Stimulated activated CD4-positive, alpha-beta T cell treated with anti-CD3 and anti-CD28 coated beads, Interleukin-4, amount 100 ng/mL, for 48 hours (primary cell): ENCODE measurements around the gene CBFA2T3.

Experiments
- DNase-seq, 2 donors: peaks; one replicate each; pipeline ENCODE4 v3.0.0-alpha.2; 2020; ENCODE audit warnings: low read depth in 2 of 2

CBFA2T3 gene

DNA sequence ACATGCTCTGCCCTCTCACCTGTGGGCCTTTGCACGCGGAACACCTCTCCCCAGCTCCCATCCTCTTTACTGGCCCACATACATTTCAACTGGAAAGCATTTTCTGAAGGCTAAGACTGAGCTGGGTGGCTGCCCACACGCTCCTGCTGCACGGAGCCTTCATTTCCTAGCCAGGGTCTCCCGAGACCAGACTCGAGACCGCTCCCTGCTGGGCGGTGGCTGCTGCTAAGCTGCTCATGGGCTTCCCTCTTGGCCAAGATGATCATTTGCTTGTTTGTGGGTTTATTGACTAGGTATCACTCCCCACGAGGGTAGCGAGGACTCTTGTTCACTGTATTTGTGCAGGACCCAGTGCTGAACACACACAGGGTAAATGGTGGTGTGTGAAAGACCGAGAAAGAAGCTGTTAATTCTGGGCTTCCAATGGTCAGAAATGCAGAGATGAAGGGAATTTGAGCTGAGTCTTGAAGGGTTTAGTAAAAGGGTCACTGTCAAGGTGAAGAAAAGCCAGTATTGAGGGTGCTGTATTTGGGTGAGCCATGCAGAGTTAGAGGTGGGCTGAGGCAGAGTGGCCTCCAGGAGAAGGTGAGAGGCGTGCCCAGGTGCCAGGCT is 119.2 kb downstream of the CBFA2T3 start:
- DNase-seq, result peak; percentile 66 to 69

DNA sequence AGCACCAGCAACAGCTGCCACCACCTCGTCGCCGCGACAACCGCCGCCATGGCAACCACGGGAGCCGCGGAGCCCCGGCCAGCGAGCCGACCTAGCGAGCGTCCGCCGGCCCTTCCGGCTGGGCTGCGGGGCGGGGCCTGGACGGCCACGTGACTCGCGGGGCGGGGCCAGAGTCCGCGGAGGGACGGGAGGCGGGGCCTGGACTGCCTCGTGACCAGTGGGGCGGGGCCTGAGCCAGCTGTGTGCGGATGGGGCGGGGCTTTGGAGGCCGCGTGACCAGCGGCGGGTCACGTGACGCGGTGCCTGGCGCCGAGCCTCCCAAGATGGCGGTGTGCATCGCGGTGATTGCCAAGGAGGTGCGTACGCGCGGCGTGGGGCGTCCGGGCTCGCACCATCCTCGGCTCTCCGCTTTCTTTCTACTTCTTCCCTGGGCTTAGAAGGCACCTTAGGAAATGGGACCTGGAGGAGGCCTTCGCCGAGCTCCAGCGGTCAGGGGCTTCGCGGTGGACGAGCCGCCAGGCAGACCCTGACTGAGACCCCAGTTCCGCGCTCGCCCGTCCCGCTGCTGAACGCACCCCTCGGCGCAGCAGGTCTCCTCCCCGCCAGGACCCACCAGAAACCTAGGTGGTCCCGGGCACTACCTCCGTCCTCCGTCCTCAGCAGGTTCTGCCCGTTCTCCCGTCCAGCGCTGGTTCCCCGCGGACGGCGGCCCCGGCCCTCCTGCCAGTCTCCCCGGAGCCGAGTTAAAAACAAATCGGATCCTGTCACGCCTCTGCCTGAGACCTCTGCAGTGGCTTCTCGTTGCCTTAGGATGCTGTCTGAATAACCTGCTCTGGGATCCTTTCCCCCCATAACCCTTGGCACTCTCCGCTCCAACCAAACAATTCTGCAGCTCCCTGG is 119.9 kb downstream of the CBFA2T3 start, which contains the start of the genes GALNS and TRAPPC2L:
GALNS (minus strand) TSS at position 120 of the 900 bp plus-strand sequence; CDS start at position 50, 70 bp downstream.
TRAPPC2L (plus strand) TSS at position 300 of the 900 bp plus-strand sequence; CDS start at position 324, 24 bp downstream.
- peak; percentile 98 to 100 for DNase-seq

DNA sequence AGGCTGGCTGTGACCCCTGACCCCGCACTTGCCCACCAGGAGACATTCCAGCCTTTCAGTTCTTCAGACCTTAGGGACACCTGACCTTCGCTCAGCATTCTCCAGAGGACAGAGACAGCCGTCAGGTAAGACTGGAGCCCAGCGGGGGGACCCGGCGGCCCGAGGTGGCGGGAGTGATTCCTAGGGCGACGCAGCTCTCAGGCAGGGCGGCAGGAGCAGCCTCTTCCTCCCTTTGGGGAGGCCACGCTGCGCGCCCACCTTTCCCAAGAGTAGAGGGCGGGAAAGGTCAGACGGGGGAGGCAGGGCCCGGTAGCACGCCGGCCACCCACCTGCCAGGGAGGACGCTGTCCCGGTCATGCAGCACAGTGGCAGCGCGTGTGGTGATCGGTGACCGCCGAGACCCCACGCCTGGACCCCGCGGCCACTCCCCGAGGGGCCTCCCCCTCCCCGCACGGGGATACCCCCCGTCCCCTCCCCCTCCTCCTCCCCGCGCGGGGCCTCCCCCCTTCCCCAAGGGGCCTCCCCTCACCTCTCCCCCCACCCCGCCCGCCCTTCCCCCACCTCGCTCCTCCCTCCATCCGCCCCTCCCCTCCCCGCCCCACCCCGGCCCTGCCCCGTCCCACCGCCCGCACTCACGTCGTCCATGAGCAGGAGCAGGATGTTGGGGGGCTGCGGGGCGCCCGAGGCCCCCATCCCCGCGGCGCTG is 120.7 kb downstream of the CBFA2T3 start:
- no peak for DNase-seq

DNA sequence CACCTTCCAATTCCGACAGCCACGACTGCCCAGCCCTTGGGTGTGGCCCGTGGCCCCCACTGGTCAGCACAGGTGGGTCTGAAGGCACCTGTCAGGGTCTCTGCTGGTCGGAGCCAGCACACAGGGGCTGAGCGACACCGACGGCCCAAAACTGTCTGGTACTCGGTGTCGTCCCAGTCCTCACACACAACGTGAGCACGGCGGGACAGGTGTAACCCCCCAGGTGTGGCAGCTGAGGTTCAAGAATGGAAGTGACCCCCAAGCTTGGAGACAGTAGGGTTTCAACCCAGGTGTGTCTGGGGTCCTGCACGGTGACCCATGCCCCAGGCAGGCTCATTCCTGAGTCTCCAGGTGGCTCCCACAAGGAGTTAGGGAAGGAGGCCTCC is 121.3 kb downstream of the CBFA2T3 start:
- no peak for DNase-seq

DNA sequence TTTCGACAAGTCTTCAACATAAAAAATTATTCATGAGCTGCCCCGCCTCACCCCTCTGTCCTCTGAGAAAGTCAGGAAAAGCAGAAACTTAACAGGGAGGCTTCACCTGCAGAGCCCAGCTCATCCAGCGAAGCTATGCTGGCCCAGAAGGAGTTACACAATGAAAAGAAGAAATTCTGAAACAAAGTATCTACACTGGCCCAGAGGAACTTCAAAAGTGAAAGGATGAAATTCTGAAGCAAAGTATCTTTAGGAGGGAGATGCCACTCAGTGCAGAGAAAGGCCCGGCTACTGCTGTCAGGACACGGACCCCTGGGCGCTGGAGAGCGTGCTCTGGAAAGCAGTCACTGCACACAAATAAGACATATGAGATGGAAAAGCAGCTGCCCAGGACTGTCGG is 121.8 kb downstream of the CBFA2T3 start:
- no peak for DNase-seq

DNA sequence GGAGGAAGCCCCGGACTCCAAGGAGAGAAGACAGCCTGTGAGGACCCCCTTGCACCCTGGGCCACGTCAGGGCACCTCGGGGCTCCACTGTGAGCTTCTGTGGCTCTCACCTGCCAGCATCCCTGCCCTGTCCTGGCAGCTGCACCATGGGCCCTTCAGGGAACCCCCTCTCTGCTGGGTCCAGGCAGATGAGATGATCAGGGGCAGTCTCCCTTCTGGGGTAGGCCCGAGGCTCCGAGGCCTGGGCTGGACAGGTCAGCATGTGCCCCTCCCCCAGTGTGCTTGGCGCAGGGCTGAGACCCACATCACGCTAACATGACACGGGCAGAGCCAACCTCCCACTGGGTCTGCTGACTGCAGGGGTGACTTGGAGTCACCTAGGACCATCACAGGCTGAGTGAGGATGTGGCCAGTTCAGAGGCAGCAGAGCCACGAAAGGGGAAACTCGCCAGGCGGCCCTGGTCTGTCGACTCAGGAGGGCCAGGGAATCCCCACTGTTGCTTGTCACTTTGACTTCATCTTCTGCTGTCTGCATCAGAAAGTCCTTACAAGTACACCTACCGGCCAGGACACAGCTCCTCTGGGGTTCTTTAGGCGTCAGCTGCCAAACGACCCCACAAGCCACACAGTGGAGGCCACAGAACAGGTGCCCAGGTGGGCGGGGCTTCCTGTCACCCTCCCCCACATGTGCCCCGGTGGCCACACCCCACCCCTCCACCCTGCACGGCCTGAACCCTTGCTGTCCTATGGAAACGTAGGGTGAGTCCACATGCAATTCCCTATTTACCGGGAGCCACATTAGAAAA is 122.5 kb downstream of the CBFA2T3 start:
- no peak for DNase-seq

DNA sequence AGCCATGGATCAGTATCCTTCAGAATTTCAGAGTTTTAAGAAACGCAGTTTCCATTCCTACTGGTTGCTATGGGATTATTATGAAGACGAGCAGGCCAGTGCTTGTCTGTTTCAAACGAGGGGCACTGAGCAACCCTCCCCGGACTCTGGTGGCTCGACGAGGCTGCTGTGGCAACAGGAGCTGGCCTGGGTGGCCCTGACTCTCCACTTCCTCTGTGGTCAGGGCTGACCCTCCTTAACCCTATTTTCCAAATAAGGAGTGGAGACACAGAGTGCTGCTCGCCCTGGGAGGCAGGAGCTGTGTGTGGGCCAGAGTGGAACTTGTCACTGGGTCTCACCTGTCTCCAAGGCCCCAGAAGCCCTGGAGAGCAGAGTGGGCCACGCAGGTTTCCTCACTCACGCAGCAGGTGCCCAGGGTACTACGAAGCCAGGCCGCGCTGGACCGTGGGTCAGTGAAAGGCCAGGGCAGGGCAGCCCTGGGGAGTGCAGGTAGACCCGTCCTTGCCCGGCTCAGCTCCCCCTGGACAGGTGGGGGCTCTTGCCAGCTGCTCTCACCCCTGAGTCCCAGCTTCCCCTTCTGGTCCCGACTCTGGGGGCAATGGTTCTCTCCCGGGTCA is 123.6 kb downstream of the CBFA2T3 start:
- DNase-seq, result no peak

DNA sequence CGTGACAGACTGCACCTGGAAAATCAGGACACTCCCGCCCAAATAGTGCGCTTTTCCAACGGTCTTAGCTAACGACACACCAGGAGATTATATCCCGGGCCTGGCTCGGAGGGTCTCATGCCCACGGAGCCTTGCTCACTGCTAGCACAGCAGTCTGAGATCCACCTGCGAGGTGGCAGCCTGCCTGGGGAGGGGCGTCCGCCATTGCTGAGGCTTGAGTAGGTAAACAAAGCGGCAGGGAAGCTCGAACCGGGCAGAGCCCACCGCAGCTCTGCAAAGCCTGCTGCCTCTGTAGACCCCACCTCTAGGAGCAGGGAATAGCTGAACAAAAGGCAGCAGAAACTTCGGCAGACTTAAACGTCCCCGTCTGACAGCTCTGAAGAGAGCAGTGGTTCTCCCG is 125.4 kb downstream of the CBFA2T3 start:
- DNase-seq, result no peak

DNA sequence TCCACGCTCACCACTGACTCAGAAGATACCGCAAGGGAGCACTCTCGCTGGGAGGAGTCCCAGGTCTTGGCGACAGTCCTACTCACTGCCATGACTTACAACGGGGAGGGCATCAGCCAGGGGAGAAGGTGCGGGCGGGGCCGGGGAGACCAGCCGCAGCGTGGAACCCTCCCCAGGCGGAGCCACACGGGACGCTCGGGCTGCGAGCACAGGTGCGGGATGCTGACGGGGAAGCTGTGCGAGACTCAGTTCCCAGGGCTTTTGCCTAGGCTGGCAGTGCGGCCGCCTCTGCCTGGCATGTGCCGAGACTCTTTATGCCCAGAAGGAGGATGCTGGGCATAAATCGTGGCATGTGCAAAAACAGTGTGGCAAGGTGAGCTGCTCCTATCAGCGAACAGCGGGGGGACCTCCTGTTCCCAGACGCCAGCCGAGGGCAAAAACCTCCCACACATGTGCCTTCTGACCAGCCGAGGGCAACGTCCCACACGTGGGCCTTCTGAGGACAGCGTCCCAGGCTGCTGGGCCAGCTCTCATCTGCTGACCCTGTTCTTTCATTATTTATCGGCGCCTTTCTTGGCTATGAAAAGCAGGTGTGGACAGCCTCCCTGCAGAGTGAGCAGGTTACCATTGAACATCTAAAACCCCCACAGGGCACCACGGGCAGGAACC is 126.3 kb downstream of the CBFA2T3 start:
- no peak for DNase-seq

DNA sequence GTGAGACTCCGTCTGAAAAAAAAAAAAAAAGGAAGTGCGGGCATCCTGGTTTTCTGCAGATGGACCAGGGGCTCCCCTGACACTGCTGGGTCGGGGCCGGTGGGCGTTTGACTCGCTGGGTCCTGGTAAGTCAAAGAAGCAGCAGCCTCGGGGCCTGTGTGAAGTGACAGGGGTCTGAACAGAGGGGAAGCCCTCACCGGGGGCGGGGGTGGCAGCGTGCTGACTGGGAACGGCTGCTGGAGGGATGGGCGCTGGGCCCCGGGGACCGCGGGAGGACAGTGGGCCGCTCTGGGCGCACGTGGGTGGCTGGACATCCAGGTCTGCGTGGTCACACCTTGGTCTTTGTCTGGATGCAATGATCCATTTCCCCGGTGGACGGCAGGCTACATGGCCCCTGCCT is 128.4 kb downstream of the CBFA2T3 start:
- DNase-seq, result no peak

DNA sequence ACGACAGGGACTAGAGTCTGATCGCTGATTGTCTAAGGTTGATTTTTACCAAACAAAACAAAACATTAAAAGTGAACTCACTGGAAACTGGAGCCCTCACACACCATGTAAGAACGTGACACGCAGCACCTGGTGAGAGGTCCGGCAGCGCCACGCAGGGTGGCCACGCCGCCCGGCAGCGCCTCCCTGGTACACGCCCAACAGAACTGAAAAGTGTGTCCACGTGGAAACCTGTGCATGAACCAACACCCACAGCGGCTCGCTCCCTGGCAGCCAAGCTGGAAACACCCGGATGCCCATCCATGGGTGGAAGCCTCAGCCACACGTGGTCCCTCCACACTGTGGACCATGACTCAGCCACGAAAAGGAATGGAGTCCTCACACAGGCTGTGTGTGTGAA is 129.4 kb downstream of the CBFA2T3 start:
- DNase-seq, result no peak

DNA sequence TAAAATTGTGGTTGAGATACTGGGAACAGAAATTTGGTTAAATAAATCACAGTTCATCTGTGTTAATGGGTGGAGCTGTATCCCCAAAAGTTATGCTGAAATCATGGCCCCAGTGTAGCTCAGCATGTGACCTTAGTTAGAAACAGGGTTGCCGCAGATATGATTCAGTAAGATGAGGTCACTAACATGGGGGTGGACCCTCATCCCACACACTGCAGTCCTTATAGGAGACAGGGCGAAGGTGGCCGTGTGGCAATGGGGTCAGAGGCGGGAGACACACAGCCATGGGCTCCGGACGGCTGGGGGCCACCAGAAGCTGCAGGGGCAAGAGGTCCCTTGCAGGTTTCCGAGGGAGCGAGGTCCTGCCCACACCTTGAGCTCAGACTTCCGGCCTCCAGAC is 130.9 kb downstream of the CBFA2T3 start:
- DNase-seq, result no peak

DNA sequence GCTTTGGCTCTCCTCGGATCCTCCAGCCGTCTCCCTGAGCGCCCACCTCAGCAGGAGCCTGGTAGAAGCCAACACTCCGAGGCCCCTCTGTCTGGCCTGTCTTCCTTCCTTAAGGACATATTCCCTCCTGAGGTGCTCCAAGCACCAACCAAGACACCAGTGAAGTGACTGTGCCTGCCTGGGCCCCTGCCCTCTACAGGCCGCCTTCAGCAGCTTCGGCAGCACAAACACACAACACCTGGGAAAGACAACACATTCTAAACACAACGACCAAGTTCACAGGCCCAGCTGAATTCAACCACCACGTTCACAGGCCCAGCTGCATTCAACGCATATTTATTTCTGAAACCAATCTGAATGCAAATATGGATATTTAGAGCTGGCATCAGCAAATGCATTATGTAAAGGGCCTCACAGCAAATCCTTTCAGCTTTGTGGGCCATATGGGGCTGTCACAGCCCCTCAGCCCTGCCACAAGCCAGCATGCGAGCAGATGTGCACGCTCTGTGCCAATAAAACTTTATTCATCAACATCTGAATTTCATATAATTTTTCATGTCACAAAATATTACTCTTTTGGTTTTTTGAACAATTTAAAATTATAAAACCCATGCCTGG is 132.5 kb downstream of the CBFA2T3 start:
- DNase-seq, result no peak

DNA sequence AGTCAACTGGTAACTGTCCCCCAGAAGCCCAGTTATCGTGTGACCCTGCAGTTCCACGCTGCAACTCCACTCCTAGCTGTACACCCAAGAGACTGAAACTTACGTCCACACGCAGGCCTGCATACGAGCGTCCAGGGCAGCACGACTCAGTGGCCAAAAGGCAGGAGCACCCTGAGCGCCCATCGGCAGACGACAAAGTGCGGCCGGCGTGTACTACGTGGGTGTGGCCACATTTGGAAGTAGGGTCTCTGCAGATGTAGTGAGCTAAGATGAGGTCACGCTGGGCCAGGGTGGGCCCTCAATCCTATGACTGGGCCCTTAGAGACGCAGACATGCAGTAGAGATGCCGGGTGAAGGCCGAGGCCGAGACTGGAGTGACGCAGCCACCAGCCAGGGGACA is 133.8 kb downstream of the CBFA2T3 start:
- no peak for DNase-seq

DNA sequence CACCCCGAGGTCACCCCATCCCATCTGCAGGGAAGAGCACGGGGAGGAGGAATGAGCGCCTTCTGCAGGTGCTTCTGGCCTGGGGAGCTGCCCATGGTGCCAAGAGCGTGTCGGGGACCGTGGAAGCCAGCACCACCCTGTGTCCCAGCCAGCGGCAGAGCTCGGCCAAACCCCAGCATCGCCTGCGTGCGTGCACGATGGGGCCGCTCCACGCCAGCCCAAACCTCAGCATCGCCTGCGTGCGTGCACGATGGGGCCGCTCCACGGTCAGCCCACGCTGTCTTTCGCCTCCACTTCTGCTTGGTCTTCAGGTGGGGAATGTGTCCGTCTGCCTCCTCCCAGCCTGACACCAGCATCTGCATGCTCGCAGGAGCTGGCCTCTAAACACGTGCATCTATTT is 134.2 kb downstream of the CBFA2T3 start:
- DNase-seq, result no peak

DNA sequence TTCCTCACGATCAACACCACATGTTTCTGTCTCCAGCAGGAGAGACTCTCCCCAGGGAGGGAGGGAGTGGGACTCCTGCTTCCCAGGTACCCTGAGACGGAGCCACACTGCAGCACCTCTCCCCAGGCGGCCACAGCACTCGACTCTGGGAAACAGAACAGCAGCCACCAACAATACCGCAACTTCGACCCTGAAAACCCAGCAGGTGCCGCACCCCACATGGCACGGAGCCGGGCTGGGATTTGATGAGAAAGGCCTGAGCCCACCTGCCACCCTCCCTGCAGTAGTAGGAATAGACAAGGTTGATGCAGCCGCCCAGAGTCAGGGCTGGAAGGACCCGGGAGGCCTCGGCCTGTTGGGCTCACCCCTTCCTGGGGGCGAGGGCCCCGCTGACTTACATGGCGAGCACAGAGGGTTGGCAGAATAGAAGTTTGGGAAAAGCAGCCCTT is 134.7 kb downstream of the CBFA2T3 start:
- no peak for DNase-seq

DNA sequence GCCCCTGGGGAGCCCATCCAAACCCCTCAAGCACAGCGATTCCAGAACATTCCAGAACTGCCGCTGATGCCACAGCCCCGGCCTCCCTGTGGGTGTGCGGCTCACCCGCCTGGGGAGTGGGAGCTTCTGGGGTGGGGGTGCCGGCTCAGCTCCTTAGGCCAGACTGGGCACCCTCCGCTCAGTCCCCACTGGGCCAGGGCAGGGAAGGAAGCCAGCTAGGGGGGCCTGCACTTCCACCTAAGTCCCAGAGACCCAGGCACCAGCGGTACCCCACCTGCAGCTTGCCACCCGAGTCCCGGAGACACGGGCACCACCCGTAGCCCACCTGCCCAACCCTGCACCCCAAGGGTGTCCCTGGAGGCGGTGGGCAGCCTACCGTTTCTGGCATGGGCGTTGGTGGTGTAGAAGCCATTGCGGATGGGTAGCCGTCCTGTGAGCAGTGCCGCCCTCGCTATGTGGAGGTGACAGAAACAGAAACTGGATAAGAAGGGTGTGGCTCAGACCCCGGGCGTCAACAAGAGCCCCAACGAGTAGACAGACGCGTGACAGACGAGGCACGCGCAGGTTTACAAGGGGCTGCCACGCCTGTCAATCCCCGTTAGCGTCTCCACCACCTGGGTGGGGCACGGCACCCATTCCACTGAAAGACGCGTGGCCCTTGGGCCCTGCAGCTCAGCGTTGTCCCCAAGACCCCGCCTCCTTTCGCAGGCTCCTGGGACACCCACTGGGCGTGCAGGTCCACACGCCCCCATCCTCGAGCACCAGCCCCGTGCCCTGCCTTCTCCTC is 135.3 kb downstream of the CBFA2T3 start:
- no peak for DNase-seq

DNA sequence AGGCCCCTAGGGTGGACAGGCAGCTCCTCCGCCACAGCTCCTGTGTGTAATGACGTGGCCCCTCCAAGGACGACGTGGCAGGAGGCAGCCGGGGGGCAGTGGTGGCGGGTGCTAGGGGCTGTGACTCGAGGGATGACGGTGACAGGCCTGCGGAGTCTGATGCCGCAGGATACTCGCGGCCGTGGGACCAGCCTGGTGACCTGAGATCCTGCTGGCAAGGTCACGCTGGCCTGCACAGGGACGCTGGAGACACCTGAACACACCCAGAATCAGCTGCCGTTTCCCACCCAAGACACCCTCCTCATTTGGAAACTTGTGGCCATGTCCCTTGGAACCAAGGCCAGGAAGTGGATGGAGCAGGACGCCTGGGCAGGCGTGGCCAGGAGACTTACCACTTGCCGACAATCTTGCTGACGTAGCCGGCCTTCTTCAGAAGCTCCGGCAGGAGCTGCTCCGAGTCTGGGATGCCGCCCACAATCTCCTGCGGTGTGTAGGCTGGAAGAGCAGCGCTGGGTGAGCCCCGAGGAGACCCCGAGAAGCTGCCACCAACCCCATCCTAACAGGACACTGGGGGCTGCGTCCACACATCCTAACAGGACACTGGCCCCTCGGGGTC is 136.3 kb downstream of the CBFA2T3 start:
- no peak for DNase-seq
